WERI-Rb-1 (cell line): ENCODE measurements around the gene COBL.

Experiments
- DNase-seq: peaks from one replicate; pipeline ENCODE4 v3.0.0-alpha.2; 2020
- H3K27ac ChIP-seq: fragments of 250-450 bp; sonication (Bioruptor Pico); 2 replicates; pipeline ENCODE4 v1.5.1; 2020; ENCODE audit warnings: mild to moderate bottlenecking, moderate library complexity
- H3K27me3 ChIP-seq: fragments of 250-450 bp; sonication (Bioruptor Pico); 2 replicates; pipeline ENCODE4 v1.5.1; 2021; ENCODE audit warnings: mild to moderate bottlenecking, low read depth, moderate library complexity; ENCODE audit not compliant: insufficient read depth, severe bottlenecking
- H3K36me3 ChIP-seq: fragments of 250-450 bp; sonication (Bioruptor Pico); 2 replicates; pipeline ENCODE4 v1.5.1; 2020; ENCODE audit warnings: mild to moderate bottlenecking, moderate library complexity
- H3K4me3 ChIP-seq: 2 replicates; pipeline ENCODE4 v1.5.1; 2011; ENCODE audit warnings: low read depth, mild to moderate bottlenecking, control low read depth, low read length
- H3K9me3 ChIP-seq: fragments of 250-450 bp; sonication (Bioruptor Pico); 2 replicates; pipeline ENCODE4 v1.5.1; 2021; ENCODE audit warnings: mild to moderate bottlenecking, moderate library complexity; ENCODE audit not compliant: severe bottlenecking
- TF ChIP-seq, protein P1 (sequence below): IDR thresholded peaks from 2 replicates; pipeline ENCODE4 v1.5.1; 2011; ENCODE audit warnings: low read depth, mild to moderate bottlenecking, control low read depth, inconsistent platforms, low read length

Gene COBL

DNA sequence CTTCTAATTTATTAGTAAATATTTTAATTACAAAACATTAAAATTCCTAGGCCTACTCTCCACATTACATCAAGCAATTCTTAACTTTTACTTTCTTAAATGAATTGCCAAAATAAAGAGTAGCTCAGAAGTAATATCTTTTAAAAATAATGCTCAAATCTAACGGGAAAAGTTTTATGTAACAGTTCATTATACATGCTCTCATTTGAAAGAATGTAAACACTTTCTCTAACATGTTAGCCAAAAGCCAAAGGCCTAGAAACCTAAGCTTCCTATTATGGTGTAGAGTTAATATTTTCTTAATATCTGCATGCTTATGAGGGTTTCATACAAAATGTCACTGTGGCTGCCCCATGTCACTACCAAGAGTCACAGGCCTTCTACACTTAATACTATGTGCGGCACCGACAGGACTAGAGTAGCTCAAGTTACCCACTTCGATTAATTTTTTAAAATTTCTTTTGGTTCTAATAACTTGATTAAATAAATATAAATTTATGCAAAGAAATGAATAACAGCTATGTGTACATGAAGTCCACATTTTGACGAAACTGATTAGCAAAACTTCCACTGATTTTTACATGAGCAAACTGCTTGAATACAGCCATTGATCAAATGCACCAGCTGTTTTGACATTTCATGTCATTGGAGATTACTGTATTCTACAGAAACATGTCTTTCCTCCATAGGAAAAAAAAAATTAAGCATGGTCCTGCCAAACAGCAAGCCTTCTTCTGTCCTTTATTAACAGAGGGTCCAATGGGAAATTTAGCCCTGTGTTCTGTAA lies 3.5 kb downstream of the COBL start:
- TF ChIP-seq, protein P1, sequence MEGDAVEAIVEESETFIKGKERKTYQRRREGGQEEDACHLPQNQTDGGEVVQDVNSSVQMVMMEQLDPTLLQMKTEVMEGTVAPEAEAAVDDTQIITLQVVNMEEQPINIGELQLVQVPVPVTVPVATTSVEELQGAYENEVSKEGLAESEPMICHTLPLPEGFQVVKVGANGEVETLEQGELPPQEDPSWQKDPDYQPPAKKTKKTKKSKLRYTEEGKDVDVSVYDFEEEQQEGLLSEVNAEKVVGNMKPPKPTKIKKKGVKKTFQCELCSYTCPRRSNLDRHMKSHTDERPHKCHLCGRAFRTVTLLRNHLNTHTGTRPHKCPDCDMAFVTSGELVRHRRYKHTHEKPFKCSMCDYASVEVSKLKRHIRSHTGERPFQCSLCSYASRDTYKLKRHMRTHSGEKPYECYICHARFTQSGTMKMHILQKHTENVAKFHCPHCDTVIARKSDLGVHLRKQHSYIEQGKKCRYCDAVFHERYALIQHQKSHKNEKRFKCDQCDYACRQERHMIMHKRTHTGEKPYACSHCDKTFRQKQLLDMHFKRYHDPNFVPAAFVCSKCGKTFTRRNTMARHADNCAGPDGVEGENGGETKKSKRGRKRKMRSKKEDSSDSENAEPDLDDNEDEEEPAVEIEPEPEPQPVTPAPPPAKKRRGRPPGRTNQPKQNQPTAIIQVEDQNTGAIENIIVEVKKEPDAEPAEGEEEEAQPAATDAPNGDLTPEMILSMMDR, result no peak

DNA sequence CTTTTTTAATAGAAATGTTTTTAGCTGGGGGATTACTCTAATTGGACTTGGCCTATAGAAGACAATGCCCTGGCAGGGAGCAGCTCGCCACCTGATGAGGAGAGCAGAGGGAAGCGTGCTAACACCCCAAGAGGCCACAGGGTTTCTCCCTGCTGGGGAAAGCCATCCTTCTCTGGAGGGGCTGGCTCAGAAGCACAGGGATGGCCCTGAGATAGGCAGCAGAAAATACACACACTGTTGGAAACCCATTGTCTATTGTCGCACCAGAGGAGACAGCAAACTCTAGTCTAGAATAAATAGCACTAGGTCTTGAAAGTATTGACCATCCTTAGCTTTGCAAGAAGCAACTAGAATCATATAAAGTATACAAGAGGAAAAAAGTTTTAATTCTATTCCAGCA lies 5.4 kb downstream of the COBL start:
- Histone ChIP-seq H3K27ac (peak overlapping the region; percentile 86), H3K9me3 (no peaks in the 10 kb centered on the region), H3K36me3 (peaks cover 7% of the 10 kb centered on the region; the same call in 1 of the 2 replicates), H3K4me3 (no peak overlapping the region), H3K27me3 (no peaks in the 10 kb centered on the region)
- TF ChIP-seq, protein P1, result no peak
- DNase-seq, result peak; percentile 58

More for the DNA sequence above, 3.5 kb downstream of the COBL start:
- peak overlapping the region; percentile 95 for H3K27ac ChIP-seq
- no peaks in the 10 kb centered on the region for H3K9me3 ChIP-seq
- DNase-seq, result no peak
- H3K36me3 ChIP-seq, result peaks cover 4% of the 10 kb centered on the region; the same call in 1 of the 2 replicates
- no peaks in the 10 kb centered on the region for H3K27me3 ChIP-seq
- H3K4me3 ChIP-seq, result peak overlapping the region; percentile 97; the same call in 1 of the 2 replicates

DNA sequence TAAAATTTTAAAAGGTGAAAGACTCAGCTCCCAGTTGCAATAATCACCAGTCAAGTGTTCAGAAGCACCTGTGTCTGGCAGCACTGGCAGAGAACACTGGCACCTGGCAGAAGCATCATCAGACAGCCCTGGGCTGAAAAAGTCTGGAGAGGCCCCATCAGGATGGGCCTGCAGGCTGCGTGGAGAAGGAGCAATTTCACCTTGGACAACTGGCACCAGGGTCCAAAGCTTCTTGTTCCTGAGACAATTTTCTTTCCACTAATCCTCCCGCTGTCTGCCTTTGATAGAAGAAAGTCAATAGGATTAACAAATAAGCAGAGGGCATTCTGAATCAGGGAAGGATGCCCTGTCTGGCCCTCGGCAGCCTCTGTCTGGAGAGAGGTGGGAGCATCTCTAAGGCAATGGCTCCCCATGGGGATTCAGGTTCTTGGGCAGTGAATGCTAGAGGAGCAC lies 6.5 kb downstream of the COBL start:
- TF ChIP-seq, protein P1, result no peak
- DNase-seq, result peak; percentile 77

DNA sequence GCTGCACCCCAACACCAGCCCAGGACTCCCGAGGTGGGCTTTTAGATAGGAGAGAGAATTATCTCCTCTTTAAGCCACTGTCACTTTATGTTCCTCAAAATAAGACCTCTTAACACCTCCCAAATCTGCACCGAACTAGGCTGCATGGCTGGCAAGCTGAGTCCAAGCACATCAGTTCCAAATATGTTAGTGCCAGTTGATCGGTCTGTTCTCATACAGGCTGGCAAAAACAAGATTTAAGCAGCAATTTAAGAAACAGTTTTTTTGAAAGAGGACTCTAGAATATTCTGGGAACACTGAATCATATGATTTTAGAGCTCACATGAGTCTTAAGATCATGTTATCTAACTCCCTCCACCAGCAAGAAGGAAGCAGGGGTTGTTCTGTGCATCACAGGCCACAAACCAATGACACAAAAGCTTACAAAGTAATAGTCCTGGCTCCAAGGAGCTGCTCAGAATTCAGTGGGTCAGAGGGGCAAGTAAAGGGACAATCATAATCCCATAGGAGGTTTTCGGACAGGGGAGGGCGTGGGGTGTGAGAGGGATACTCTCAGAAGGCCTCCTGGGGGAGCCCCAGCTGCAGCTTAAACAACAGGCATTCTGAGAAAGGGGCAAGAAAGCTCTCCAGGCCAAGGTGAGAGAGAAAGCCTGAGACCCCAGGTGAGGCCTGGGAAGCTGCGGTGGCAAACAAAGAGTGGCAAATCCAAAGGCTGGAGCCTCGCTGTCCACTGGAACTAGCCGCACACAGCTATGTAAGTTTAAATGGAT lies 7.1 kb downstream of the COBL start:
- Histone ChIP-seq H3K27me3 (no peaks in the 10 kb centered on the region), H3K9me3 (no peaks in the 10 kb centered on the region), H3K36me3 (0 out of 2 replicates have a peak, but pooled peaks cover 3% of the 10 kb centered on the region), H3K4me3 (peak overlapping the region; percentile 20), H3K27ac (peak overlapping the region; percentile 86)
- TF ChIP-seq, protein P1, result peak; percentile 20; the same call in 1 of the 2 replicates
- peak; percentile 55 for DNase-seq

More for the DNA sequence above, 6.5 kb downstream of the COBL start:
- Histone ChIP-seq H3K27me3 (no peaks in the 10 kb centered on the region), H3K36me3 (0 out of 2 replicates have a peak, but pooled peaks cover 3% of the 10 kb centered on the region), H3K9me3 (no peaks in the 10 kb centered on the region), H3K27ac (peak overlapping the region; percentile 86), H3K4me3 (peak overlapping the region; percentile 20)

DNA sequence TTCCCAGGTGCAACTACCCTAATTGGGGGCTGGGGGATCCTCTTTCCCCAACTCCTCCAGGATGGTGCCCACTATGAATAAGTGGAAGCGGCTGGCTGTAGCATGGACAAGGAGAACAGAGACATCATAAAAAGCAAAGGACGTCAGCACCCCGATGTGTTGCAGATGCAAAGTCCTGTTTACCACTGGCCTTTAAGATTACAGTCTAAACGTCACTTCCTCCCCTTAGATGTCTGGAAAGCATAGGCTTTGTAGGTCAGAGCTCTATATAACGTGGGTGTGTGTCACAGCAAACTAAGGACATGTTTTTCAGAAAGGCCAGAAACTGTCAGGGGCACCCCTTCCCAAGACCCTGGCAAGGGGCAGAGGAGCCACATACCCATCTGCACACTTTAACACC lies 7.9 kb downstream of the COBL start:
- Histone ChIP-seq H3K4me3 (peak overlapping the region; percentile 13), H3K27me3 (no peaks in the 10 kb centered on the region), H3K9me3 (no peaks in the 10 kb centered on the region), H3K27ac (peak overlapping the region; percentile 86), H3K36me3 (0 out of 2 replicates have a peak, but pooled peaks cover 3% of the 10 kb centered on the region)
- TF ChIP-seq, protein P1, result no peak
- DNase-seq, result no peak
